Astrocyte of the cerebellum (primary cell): ENCODE results near the gene TBC1D22A.

Experiments used
- DNase-seq: peaks from one replicate; pipeline ENCODE4 v3.0.0-alpha.2; 2011; ENCODE audit warnings: low read depth
- H3K4me3 ChIP-seq: 2 replicates; pipeline ENCODE4 v1.5.1; 2011; ENCODE audit warnings: mild to moderate bottlenecking, low read depth, low read length, moderate library complexity
- CTCF ChIP-seq: IDR thresholded peaks from 2 replicates; pipeline ENCODE4 v1.5.1; 2012; ENCODE audit warnings: low read length, low read depth, moderate library complexity, mild to moderate bottlenecking; ENCODE audit errors: missing control alignments
- in situ Hi-C: cut with HindIII; loops from 2 replicates; pipeline ENCODE4 v1.10.0; 2017; ENCODE audit warnings: low sequenced_read_pairs

TBC1D22A gene

GRCh38 chr22:47124961-47125360 is 362.5 kb downstream of the TBC1D22A start:
- no peak for TF ChIP-seq CTCF
- DNase-seq = no peak
- H3K4me3 ChIP-seq = no peak overlapping the region
- in situ Hi-C loops = no loop called here

GRCh38 chr22:47125603-47126002 is 363.2 kb downstream of the TBC1D22A start:
- H3K4me3 ChIP-seq = no peak overlapping the region
- no peak for DNase-seq
- peak; percentile 14 for TF ChIP-seq CTCF
- in situ Hi-C loops = no loop called here

GRCh38 chr22:47126344-47126811 is 363.9 kb downstream of the TBC1D22A start:
- H3K4me3 ChIP-seq = no peak overlapping the region
- no peak for TF ChIP-seq CTCF
- DNase-seq = no peak
- in situ Hi-C loops = no loop called here

GRCh38 chr22:47127441-47127871 is 365.0 kb downstream of the TBC1D22A start:
- DNase-seq = no peak
- in situ Hi-C loops = no loop called here
- TF ChIP-seq CTCF = no peak
- no peak overlapping the region for H3K4me3 ChIP-seq

GRCh38 chr22:47128216-47128615 is 365.8 kb downstream of the TBC1D22A start:
- no peak for TF ChIP-seq CTCF
- DNase-seq = no peak
- no peak overlapping the region for H3K4me3 ChIP-seq
- in situ Hi-C loops = no loop called here

GRCh38 chr22:47128622-47129215 is 366.3 kb downstream of the TBC1D22A start:
- H3K4me3 ChIP-seq = no peak overlapping the region
- TF ChIP-seq CTCF = no peak
- in situ Hi-C loops = no loop called here
- no peak for DNase-seq
